K562 (cell line): Measurements from ENCODE around the gene PPL. TPM values are rescaled to one million over a fixed set of nuclear protein-coding genes. Genes with fewer than 3 reads are reported as not detected.

Source experiments
- ATAC-seq: fragments of 200-7000 bp; cut with Tn5 transposase; 3 replicates; pipeline ENCODE4 v1.9.1; 2020; ENCODE audit warnings: moderate library complexity
- BruUV-seq: library from RNA; stranded (reverse); fragments of 400-500 nt; replicated peaks from 2 replicates; lab custom pipeline; 2021; lab: Mats Ljungman, UMichigan
- CTCF ChIA-PET: fragments of 300-600 bp; formaldehyde crosslinking; extraction: SDS; loops from one replicate; lab custom pipeline; 2021; ENCODE audit warnings: low intra/inter-chr PET ratio; lab: Yijun Ruan, JAX
- POLR2A ChIA-PET: fragments of 300-600, 350-650 bp; sonication (Branson Sonifier 250); formaldehyde crosslinking; extraction: SDS; loops from one replicate; lab custom pipeline; 2021; ENCODE audit warnings: antibody characterized with exemption, inconsistent platforms; lab: Yijun Ruan, JAX
- DNase-seq, 4 experiments: peaks; one replicate each; pipeline versions ENCODE4 v3.0.0 to v3.0.0-alpha.2; 2011 to 2018; ENCODE audit warnings: low spot score in 3 of 4, mixed read lengths in 3 of 4; ENCODE audit errors: extremely low read depth in 1 of 4
- FAIRE-seq: peaks from 2 replicates; lab custom pipeline; 2011; peaks lifted over from hg19 to GRCh38; lab: Jason Lieb, UNC
- H2AFZ ChIP-seq: 2 replicates; pipeline ENCODE4 v1.6.0; 2011; ENCODE audit warnings: low read depth, low read length, control low read depth, inconsistent platforms
- H3K27ac ChIP-seq: fragments of 200-600 bp; 3 replicates; pipeline ENCODE4 v1.8.0; 2011; ENCODE audit warnings: low read depth, mild to moderate bottlenecking, control low read depth, inconsistent platforms, low read length, moderate library complexity, mixed read lengths; ENCODE audit errors: extremely low read depth
- H3K27me3 ChIP-seq, 2 experiments: fragments of 300-600 bp in 1 of 2; 2 replicates in 1 of 2; 3 replicates in 1 of 2; pipeline versions ENCODE4 v1.6.0 to v1.8.0; 2011; ENCODE audit warnings: inconsistent platforms in 2 of 2, low read length in 2 of 2, mild to moderate bottlenecking in 1 of 2, mixed read lengths in 1 of 2, moderate library complexity in 1 of 2; ENCODE audit not compliant: control insufficient read depth in 2 of 2, insufficient read depth in 2 of 2
- H3K36me3 ChIP-seq: fragments of 300-600 bp; 3 replicates; pipeline ENCODE4 v1.8.0; 2011; ENCODE audit warnings: mild to moderate bottlenecking, low read length, inconsistent platforms; ENCODE audit not compliant: control insufficient read depth, insufficient read depth
- H3K4me1 ChIP-seq, 2 experiments: fragments of 200-600 bp in 1 of 2; replicated peaks in 1 of 2; 2 replicates in 1 of 2; 3 replicates in 1 of 2; pipeline versions ENCODE4 v1.5.1 to v1.8.0; 2011; ENCODE audit warnings: inconsistent platforms in 2 of 2, low read length in 2 of 2, mild to moderate bottlenecking in 1 of 2, mixed read lengths in 1 of 2, moderate library complexity in 1 of 2; ENCODE audit not compliant: control insufficient read depth in 2 of 2, insufficient read depth in 2 of 2
- H3K4me2 ChIP-seq: 2 replicates; pipeline ENCODE4 v1.6.1; 2011; ENCODE audit warnings: low read length, control low read depth, inconsistent platforms, mixed read lengths; ENCODE audit not compliant: insufficient read depth
- H3K4me3 ChIP-seq: fragments of 200-600 bp; sonication (generic), shearing (Covaris generic); 2 replicates; pipeline ENCODE4 v1.5.1; 2016; ENCODE audit warnings: control low read depth, inconsistent platforms
- H3K79me2 ChIP-seq: fragments of 200-600 bp; 3 replicates; pipeline ENCODE4 v1.8.0; 2011; ENCODE audit warnings: low read length, inconsistent platforms; ENCODE audit not compliant: control insufficient read depth, insufficient read depth
- H3K9ac ChIP-seq, 2 experiments: 2 replicates each; pipeline versions ENCODE4 v1.6.0 to v1.6.1; 2011; ENCODE audit warnings: low read depth in 2 of 2, low read length in 2 of 2, control low read depth in 1 of 2, inconsistent platforms in 1 of 2, mild to moderate bottlenecking in 1 of 2, mixed read lengths in 1 of 2; ENCODE audit not compliant: insufficient read depth in 1 of 2
- H3K9me1 ChIP-seq: one replicate; pipeline ENCODE4 v1.6.0; 2011; ENCODE audit warnings: inconsistent platforms, mild to moderate bottlenecking, low read length, moderate library complexity; ENCODE audit not compliant: control insufficient read depth, insufficient read depth
- H3K9me3 ChIP-seq: replicated peaks from 2 replicates; pipeline ENCODE4 v1.5.1; 2011; ENCODE audit warnings: low read depth, low read length, inconsistent platforms; ENCODE audit not compliant: control insufficient read depth, insufficient read depth
- H4K20me1 ChIP-seq: replicated peaks from 2 replicates; pipeline ENCODE4 v1.6.1; 2011; ENCODE audit warnings: low read length, inconsistent platforms, mixed read lengths; ENCODE audit not compliant: control insufficient read depth, insufficient read depth
- ADNP ChIP-seq: fragments of 200-800 bp; sonication (Bioruptor generic); IDR thresholded peaks from 2 replicates; pipeline ENCODE4 v1.6.1; 2016; ENCODE audit warnings: missing genetic modification characterization, missing compliant biosample characterization
- ARID1B ChIP-seq: fragments of 450-650 bp; IDR thresholded peaks from 2 replicates; pipeline ENCODE4 v1.6.1; 2016; ENCODE audit warnings: antibody characterized with exemption, mild to moderate bottlenecking, inconsistent platforms
- BCOR ChIP-seq: fragments of 450-650 bp; IDR thresholded peaks from 2 replicates; pipeline ENCODE4 v1.6.1; 2016
- HSF4 ChIP-seq: fragments of 250-450 bp; sonication (Bioruptor Pico); IDR thresholded peaks from 2 replicates; pipeline ENCODE4 v2.1.2; 2022; ENCODE audit warnings: mild to moderate bottlenecking, moderate library complexity, borderline replicate concordance
- KDM1A ChIP-seq, 2 experiments: fragments of 450-650 bp; IDR thresholded peaks; 2 replicates each; pipeline ENCODE4 v1.6.1; 2016; ENCODE audit warnings: mild to moderate bottlenecking in 2 of 2
- LCOR ChIP-seq: sonication (generic); formaldehyde crosslinking; IDR thresholded peaks from 2 replicates; pipeline ENCODE4 v1.8.0; 2022; ENCODE audit warnings: mild to moderate bottlenecking, missing genetic modification reagents
- MIER1 ChIP-seq: fragments of 450-650 bp; IDR thresholded peaks from 2 replicates; pipeline ENCODE4 v1.6.1; 2016; ENCODE audit warnings: antibody characterized with exemption, mild to moderate bottlenecking, low read depth
- NFIC ChIP-seq: fragments of 450-650 bp; IDR thresholded peaks from 2 replicates; pipeline ENCODE4 v1.6.1; 2017; ENCODE audit warnings: mild to moderate bottlenecking, inconsistent platforms
- PHF8 ChIP-seq: fragments of 200-600 bp; sonication (generic); IDR thresholded peaks from 2 replicates; pipeline ENCODE4 v1.6.1; 2012; ENCODE audit warnings: mixed run types, mild to moderate bottlenecking, inconsistent platforms, low read length, moderate library complexity, borderline replicate concordance
- RAD51 ChIP-seq: fragments of 450-650 bp; IDR thresholded peaks from 2 replicates; pipeline ENCODE4 v1.7.1; 2016; ENCODE audit warnings: low read depth, mild to moderate bottlenecking, borderline replicate concordance
- RBM25 ChIP-seq: fragments of 200-400 bp; formaldehyde crosslinking; IDR thresholded peaks from 2 replicates; pipeline ENCODE4 v1.6.1; 2018; ENCODE audit warnings: low read length, low read depth, moderate library complexity; ENCODE audit not compliant: severe bottlenecking
- RCOR1 ChIP-seq, 2 experiments: IDR thresholded peaks; 2 replicates each; pipeline ENCODE4 v1.6.1; 2012; ENCODE audit warnings: low read depth in 2 of 2, low read length in 2 of 2, borderline replicate concordance in 1 of 2, improper control_type of control experiment in 1 of 2
- SAFB2 ChIP-seq: fragments of 200-400 bp; formaldehyde crosslinking; IDR thresholded peaks from 2 replicates; pipeline ENCODE4 v1.6.1; 2018; ENCODE audit warnings: borderline replicate concordance, low read length, low read depth, moderate library complexity; ENCODE audit not compliant: severe bottlenecking
- SAP30 ChIP-seq: fragments of 200-600 bp; sonication (generic); IDR thresholded peaks from 2 replicates; pipeline ENCODE4 v1.6.1; 2012; ENCODE audit warnings: borderline replicate concordance, low read depth, mild to moderate bottlenecking, moderate library complexity, low read length, control low read depth, inconsistent platforms; ENCODE audit not compliant: insufficient read depth, poor library complexity, severe bottlenecking
- SUPT5H ChIP-seq: fragments of 450-650 bp; IDR thresholded peaks from 2 replicates; pipeline ENCODE4 v1.6.1; 2016
- TFE3 ChIP-seq: fragments of 450-650 bp; formaldehyde crosslinking; IDR thresholded peaks from 2 replicates; pipeline ENCODE4 v1.4.0; 2020; ENCODE audit warnings: mild to moderate bottlenecking, mixed read lengths
- ZNF212 ChIP-seq: fragments of 450-650 bp; formaldehyde crosslinking; IDR thresholded peaks from 2 replicates; pipeline ENCODE4 v1.4.0; 2020; ENCODE audit warnings: mild to moderate bottlenecking
- ZNF24 ChIP-seq: fragments of 450-650 bp; IDR thresholded peaks from 2 replicates; pipeline ENCODE4 v1.6.1; 2016
- ZNF347 ChIP-seq: fragments of 450-650 bp; formaldehyde crosslinking; IDR thresholded peaks from 2 replicates; pipeline ENCODE4 v1.4.0; 2020; ENCODE audit warnings: low read depth, mild to moderate bottlenecking, moderate library complexity
- ZNF507 ChIP-seq: conservative IDR thresholded peaks from 2 replicates; pipeline ENCODE4 v1.6.1; 2017; ENCODE audit warnings: missing genetic modification characterization, missing compliant biosample characterization
- ZNF57 ChIP-seq: fragments of 450-650 bp; formaldehyde crosslinking; IDR thresholded peaks from 2 replicates; pipeline ENCODE4 v1.4.0; 2020; ENCODE audit warnings: mild to moderate bottlenecking, moderate library complexity
- ZNF668 ChIP-seq: fragments of 250-450 bp; sonication (Bioruptor Pico); IDR thresholded peaks from 2 replicates; pipeline ENCODE4 v1.8.0; 2022; ENCODE audit warnings: mild to moderate bottlenecking, inconsistent platforms
- ZNF830 ChIP-seq: fragments of 250-450 bp; sonication (Bioruptor Pico); IDR thresholded peaks from 2 replicates; pipeline ENCODE4 v1.5.0; 2021; ENCODE audit warnings: mild to moderate bottlenecking
- WGBS: fragments of 100-300 bp; shearing (Covaris generic); methylation state at CpG from one replicate; pipeline ENCODE4 v1.1.6; 2016; ENCODE audit warnings: low coverage, mixed read lengths; ENCODE audit not compliant: insufficient coverage; ENCODE audit errors: missing lambda C conversion rate; 5-methylcytosine and 5-hydroxymethylcytosine counted together
- in situ Hi-C: fragments of 300-500 bp; cut with MboI; formaldehyde crosslinking; loops from 4 replicates; pipeline ENCODE4 v1.15.0; 2018; ENCODE audit warnings: inconsistent platforms, mixed read lengths
- intact Hi-C: fragments of 100-400 bp; cut with micrococcal nuclease; formaldehyde crosslinking; loops from 2 replicates; pipeline ENCODE4 v1.14.2; 2022
- polyA plus RNA-seq, 8 experiments: library from polyadenylated mRNA; depleted of rRNA in 4 of 8; stranded (reverse) in 5 of 8; unstranded in 3 of 8; fragments of >200 nt; fragmentation: Nextera tagmentation in 2 of 8; fragmentation: Illumina TruSeq in 1 of 8; extraction: Ambion mirVana in 2 of 8; extraction: Trizol in 1 of 8; gene quantifications; 2 replicates each; pipeline versions ENCODE4 v1.2.1 to v1.2.3, GENCODE V29; 2011 to 2014; ENCODE audit warnings: inconsistent platforms in 1 of 8, missing spikeins in 1 of 8
- total RNA-seq, 7 experiments: library from RNA; depleted of rRNA in 6 of 7; stranded (reverse); fragments of >200 nt in 6 of 7; fragmentation: Illumina TruSeq in 2 of 7; extraction: Trizol in 2 of 7; gene quantifications; 2 replicates each; pipeline versions ENCODE4 v1.2.1 to v1.2.3, GENCODE V29; 2011 to 2021; ENCODE audit warnings: low replicate concordance in 1 of 7

The PPL gene
- total and polyA plus RNA-seq, 9 of the 15 experiments (the other 6 are each of a cell fraction or from before 2014, with no cell fraction given), result 0.01 to 0.15 (median 0.07) TPM; not detected in 3

- no TSS peak for BruUV-seq
- 7% methylated on average over 9 of the region's 11 CpGs for WGBS
- H3K27me3 ChIP-seq, result peaks cover 3 to 44% of the 10 kb centered on the region in 2 experiments; a peak in 3 of 5 replicates
- no peaks in the 10 kb centered on the region for H3K9me3 ChIP-seq
- no peak for FAIRE-seq
- H3K4me3 ChIP-seq, result no peak overlapping the region
- no peak overlapping the region for H3K4me2 ChIP-seq
- 0 out of 2 replicates have a peak, but pooled peaks cover 3% of the 10 kb centered on the region for H4K20me1 ChIP-seq
- intact Hi-C loops (no loop called here), in situ Hi-C loops (no loop called here)
- no peaks in the 10 kb centered on the region for H3K36me3 ChIP-seq
- no peak for DNase-seq
- CTCF ChIA-PET, result no interaction called here
- no peaks in the 10 kb centered on the region for H3K79me2 ChIP-seq
- H3K9me1 ChIP-seq, result no peaks in the 10 kb centered on the region
- POLR2A ChIA-PET, result no interaction called here
- no peak overlapping the region for H3K27ac ChIP-seq
- no peak for ATAC-seq
- H3K9ac ChIP-seq, result no peak overlapping the region
- no peak overlapping the region for H2AFZ ChIP-seq
- H3K4me1 ChIP-seq, result peaks cover 4 to 33% of the 10 kb centered on the region in 2 experiments; a peak in 3 of 5 replicates
- TF ChIP-seq ZNF507 (tag), result no peak
- TF ChIP-seq TFE3 (CRISPR knock-in tag), result no peak
- no peak for TF ChIP-seq SUPT5H
- TF ChIP-seq SAP30, result no peak
- TF ChIP-seq ZNF668 (CRISPR knock-in tag), result no peak
- TF ChIP-seq HSF4, result no peak
- no peak for TF ChIP-seq ARID1B
- TF ChIP-seq ZNF830, result no peak
- TF ChIP-seq ZNF347 (CRISPR knock-in tag), result no peak
- TF ChIP-seq PHF8, result no peak
- no peak for TF ChIP-seq RCOR1 (IDR thresholded peaks at IDR 0.05; ENCODE audit: borderline replicate concordance in 1 of 2, low read depth in 2 of 2, low read length in 2 of 2)
- TF ChIP-seq RAD51, result no peak
- peak; percentile 72 for TF ChIP-seq RBM25
- no peak for TF ChIP-seq ZNF57 (CRISPR knock-in tag)
- peak; percentile 43; the same call in 1 of the 2 replicates for TF ChIP-seq BCOR
- TF ChIP-seq ADNP (tag), result 0 out of 2 replicates have a peak, but pooled peaks have one; percentile 19
- no peak for TF ChIP-seq ZNF24
- TF ChIP-seq NFIC, result no peak
- TF ChIP-seq ZNF212 (CRISPR knock-in tag), result no peak
- TF ChIP-seq SAFB2, result no peak
- no peak for TF ChIP-seq MIER1
- no peak for TF ChIP-seq LCOR (CRISPR knock-in tag)
- TF ChIP-seq KDM1A (IDR thresholded peaks at IDR 0.05), result peak; percentile 12 to 32; a peak in 1 of 4 replicates
Measured at GRCh38 chr16:4945560-4946502, 8.9 kb upstream of the PPL start.
